Measurements from ENCODE around the gene POLR1A. TPM values are rescaled to one million over a fixed set of nuclear protein-coding genes. Genes with fewer than 3 reads are reported as not detected.
A peak's percentile ranks its signal among the peaks of the same experiment; 100 is the strongest.

Gene POLR1A
- total RNA-seq, 2 donors from 2014 or later, result 37.9 to 45.5 TPM

DNA sequence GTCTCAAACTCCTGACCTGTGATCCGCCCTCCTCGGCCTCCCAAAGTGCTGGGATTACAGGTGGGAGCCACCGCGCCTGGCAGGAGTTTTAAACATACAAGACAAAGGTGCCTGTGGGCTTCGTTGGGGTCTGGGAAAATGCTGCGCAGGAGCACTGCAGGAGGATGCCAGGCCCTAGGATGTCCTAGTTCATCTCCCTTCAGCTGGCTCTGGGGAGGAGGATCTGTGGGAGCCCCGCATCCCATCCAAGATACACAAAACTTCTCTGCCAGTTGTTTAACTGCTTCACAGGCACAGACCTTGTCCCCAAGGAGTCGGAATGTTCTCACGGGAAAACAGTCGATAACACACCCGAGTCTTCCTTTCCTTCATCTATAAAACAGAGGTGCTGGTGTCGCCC is 89.1 kb downstream of the POLR1A start:
- peak; percentile 19 for DNase-seq
- no peak overlapping the region for H3K4me3 ChIP-seq (ENCODE audit: low read length)
- no peaks in the 10 kb centered on the region for H3K27me3 ChIP-seq (ENCODE audit: control insufficient read depth, insufficient read depth, low read length, poor library complexity, severe bottlenecking)
- H3K36me3 ChIP-seq (ENCODE audit: control insufficient read depth, insufficient read depth, low read length), result no peaks in the 10 kb centered on the region
- no peaks in the 10 kb centered on the region for H3K4me1 ChIP-seq (ENCODE audit: control insufficient read depth, insufficient read depth, low read length)
- Mint-ChIP-seq H3K4me3 (no peak overlapping the region), H3K4me1 (no peaks in the 10 kb centered on the region), H3K27ac (no peak overlapping the region), H3K27me3 (ENCODE audit: insufficient read depth) (peaks cover 2% of the 10 kb centered on the region), H3K36me3 (ENCODE audit: low read depth) (no peaks in the 10 kb centered on the region), H3K9me3 (peaks cover 21% of the 10 kb centered on the region)
- 93 to 95% methylated on average over 3 to 12 of the region's 12 CpGs for WGBS, 2 experiments (ENCODE audit: insufficient coverage in 1 of 2, insufficient read length in 1 of 2)
- TF ChIP-seq, protein P1, sequence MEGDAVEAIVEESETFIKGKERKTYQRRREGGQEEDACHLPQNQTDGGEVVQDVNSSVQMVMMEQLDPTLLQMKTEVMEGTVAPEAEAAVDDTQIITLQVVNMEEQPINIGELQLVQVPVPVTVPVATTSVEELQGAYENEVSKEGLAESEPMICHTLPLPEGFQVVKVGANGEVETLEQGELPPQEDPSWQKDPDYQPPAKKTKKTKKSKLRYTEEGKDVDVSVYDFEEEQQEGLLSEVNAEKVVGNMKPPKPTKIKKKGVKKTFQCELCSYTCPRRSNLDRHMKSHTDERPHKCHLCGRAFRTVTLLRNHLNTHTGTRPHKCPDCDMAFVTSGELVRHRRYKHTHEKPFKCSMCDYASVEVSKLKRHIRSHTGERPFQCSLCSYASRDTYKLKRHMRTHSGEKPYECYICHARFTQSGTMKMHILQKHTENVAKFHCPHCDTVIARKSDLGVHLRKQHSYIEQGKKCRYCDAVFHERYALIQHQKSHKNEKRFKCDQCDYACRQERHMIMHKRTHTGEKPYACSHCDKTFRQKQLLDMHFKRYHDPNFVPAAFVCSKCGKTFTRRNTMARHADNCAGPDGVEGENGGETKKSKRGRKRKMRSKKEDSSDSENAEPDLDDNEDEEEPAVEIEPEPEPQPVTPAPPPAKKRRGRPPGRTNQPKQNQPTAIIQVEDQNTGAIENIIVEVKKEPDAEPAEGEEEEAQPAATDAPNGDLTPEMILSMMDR (conservative IDR thresholded peaks at IDR 0.05), result no peak
- H3K9me3 ChIP-seq (ENCODE audit: control insufficient read depth, low read length), result peaks cover 9% of the 10 kb centered on the region
- no peak overlapping the region for H3K9ac ChIP-seq (ENCODE audit: extremely low read depth, low read length, poor library complexity, severe bottlenecking)
- no peak overlapping the region for H3K27ac ChIP-seq (ENCODE audit: low read depth, low read length)

DNA sequence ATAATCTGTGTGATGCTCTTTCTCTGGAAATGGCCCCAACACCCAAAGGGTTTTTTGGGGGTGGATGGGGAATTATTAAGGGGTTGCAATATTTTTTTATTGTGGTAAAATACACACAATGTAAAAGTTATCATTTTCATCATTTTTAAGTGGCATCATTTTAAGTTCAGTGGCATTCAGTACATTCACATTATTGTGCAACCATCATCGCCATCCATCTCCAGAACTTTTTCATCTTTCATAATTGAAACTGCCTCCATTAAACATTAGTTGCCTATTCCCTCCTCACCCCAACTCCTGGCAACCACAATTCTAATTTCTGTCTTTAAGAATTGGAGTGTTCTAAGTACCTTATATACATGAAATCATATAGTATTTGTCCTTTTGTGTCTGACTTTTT is 90.0 kb downstream of the POLR1A start:
- Histone ChIP-seq H3K9me3 (ENCODE audit: control insufficient read depth, low read length) (peaks cover 9% of the 10 kb centered on the region), H3K36me3 (ENCODE audit: control insufficient read depth, insufficient read depth, low read length) (no peaks in the 10 kb centered on the region), H3K27me3 (ENCODE audit: control insufficient read depth, insufficient read depth, low read length, poor library complexity, severe bottlenecking) (no peaks in the 10 kb centered on the region), H3K4me3 (ENCODE audit: low read length) (no peak overlapping the region), H3K9ac (ENCODE audit: extremely low read depth, low read length, poor library complexity, severe bottlenecking) (no peak overlapping the region), H3K4me1 (ENCODE audit: control insufficient read depth, insufficient read depth, low read length) (no peaks in the 10 kb centered on the region), H3K27ac (ENCODE audit: low read depth, low read length) (no peak overlapping the region)
- Mint-ChIP-seq H3K27ac (no peak overlapping the region), H3K27me3 (ENCODE audit: insufficient read depth) (peaks cover 2% of the 10 kb centered on the region), H3K4me1 (no peaks in the 10 kb centered on the region), H3K36me3 (ENCODE audit: low read depth) (no peaks in the 10 kb centered on the region), H3K9me3 (peaks cover 21% of the 10 kb centered on the region), H3K4me3 (no peak overlapping the region)
- no peak for DNase-seq
- TF ChIP-seq, protein P1 (conservative IDR thresholded peaks at IDR 0.05), result no peak
- whole genome bisulfite sequencing, 2 experiments (ENCODE audit: insufficient coverage in 1 of 2, insufficient read length in 1 of 2), result 83 to 97% methylated on average over 1 of the region's 1 CpG

DNA sequence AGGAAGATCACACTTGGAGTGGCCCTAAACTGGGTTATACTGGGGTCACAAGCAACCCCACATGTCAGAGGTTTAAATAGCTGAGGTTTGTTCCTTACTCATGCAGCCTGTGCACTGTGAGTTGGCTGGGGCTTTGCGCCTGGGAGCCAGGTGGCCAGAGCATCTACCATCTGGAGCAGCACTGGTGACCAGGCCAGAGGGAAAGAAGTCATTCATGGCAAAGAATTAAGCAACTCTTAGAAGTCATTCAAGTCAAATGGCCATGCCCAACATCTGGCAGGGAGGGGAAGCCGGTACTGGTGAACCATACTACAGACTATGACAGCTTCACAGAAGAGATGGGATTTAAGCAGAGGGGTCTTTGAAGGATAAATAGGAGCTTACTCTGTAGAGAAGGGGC is 90.7 kb downstream of the POLR1A start:
- Mint-ChIP-seq H3K27me3 (ENCODE audit: insufficient read depth) (peaks cover 2% of the 10 kb centered on the region), H3K4me3 (no peak overlapping the region), H3K27ac (no peak overlapping the region), H3K4me1 (no peaks in the 10 kb centered on the region), H3K36me3 (ENCODE audit: low read depth) (no peaks in the 10 kb centered on the region), H3K9me3 (peaks cover 21% of the 10 kb centered on the region)
- Histone ChIP-seq H3K9me3 (ENCODE audit: control insufficient read depth, low read length) (peaks cover 9% of the 10 kb centered on the region), H3K27ac (ENCODE audit: low read depth, low read length) (no peak overlapping the region), H3K27me3 (ENCODE audit: control insufficient read depth, insufficient read depth, low read length, poor library complexity, severe bottlenecking) (no peaks in the 10 kb centered on the region), H3K4me3 (ENCODE audit: low read length) (no peak overlapping the region), H3K36me3 (ENCODE audit: control insufficient read depth, insufficient read depth, low read length) (no peaks in the 10 kb centered on the region), H3K9ac (ENCODE audit: extremely low read depth, low read length, poor library complexity, severe bottlenecking) (no peak overlapping the region), H3K4me1 (ENCODE audit: control insufficient read depth, insufficient read depth, low read length) (no peaks in the 10 kb centered on the region)
- WGBS, 2 experiments (ENCODE audit: insufficient coverage in 1 of 2, insufficient read length in 1 of 2), result 83 to 99% methylated on average over 1 to 2 of the region's 2 CpGs
- TF ChIP-seq, protein P1 (conservative IDR thresholded peaks at IDR 0.05), result no peak
- DNase-seq, result no peak

Data from endodermal cell (in vitro differentiated cells).